Measurements from ENCODE around the gene PDE6A. TPM values are rescaled to one million over a fixed set of nuclear protein-coding genes. Genes with fewer than 3 reads are reported as not detected.

PDE6A gene
- total and polyA plus RNA-seq, 2 of the 8 experiments (the other 6 are each of a cell fraction or from before 2014, with no cell fraction given), result not detected

GRCh38 chr5:149886692-149887470 is 57.7 kb downstream of the PDE6A start:
- Histone ChIP-seq H3K18ac (ENCODE audit: extremely low read depth, low read length) (no peak overlapping the region), H3K4ac (replicated peaks; ENCODE audit: insufficient read length, low read depth, low read length) (no peak overlapping the region), H3K4me1 (replicated peaks in 1 of 4; ENCODE audit: control insufficient read depth in 3 of 4, insufficient read depth in 4 of 4, low read length in 3 of 4) (no peaks in the 10 kb centered on the region), H3K56ac (replicated peaks; ENCODE audit: insufficient read length, low read depth, low read length) (no peak overlapping the region), H2BK120ac (replicated peaks; ENCODE audit: low read depth, low read length) (no peak overlapping the region), H2BK15ac (ENCODE audit: low read length) (no peak overlapping the region), H2BK12ac (ENCODE audit: low read depth, low read length) (no peak overlapping the region), H4K8ac (ENCODE audit: extremely low read depth, insufficient read depth, low read length) (no peak overlapping the region), H3K23ac (ENCODE audit: insufficient read length) (no peak overlapping the region), H3K27me3 (replicated peaks in 1 of 4; ENCODE audit: control insufficient read depth in 3 of 4, extremely low read depth in 1 of 4, insufficient read depth in 3 of 4, low read length in 3 of 4) (no peaks in the 10 kb centered on the region), H3K9ac (replicated peaks in 1 of 4; ENCODE audit: extremely low read depth in 1 of 4, low read depth in 3 of 4, low read length in 3 of 4) (no peak overlapping the region), H3K36me3 (ENCODE audit: control insufficient read depth in 2 of 4, insufficient read depth in 4 of 4, low read length in 3 of 4) (no peaks in the 10 kb centered on the region), H2BK20ac (ENCODE audit: low read length) (no peak overlapping the region), H3K27ac (ENCODE audit: low read depth, low read length) (no peak overlapping the region), H2BK5ac (ENCODE audit: low read depth, low read length) (no peak overlapping the region), H4K20me1 (replicated peaks in 1 of 2; ENCODE audit: control insufficient read depth in 1 of 2, insufficient read depth in 2 of 2, low read length in 2 of 2) (no peaks in the 10 kb centered on the region), H3K79me1 (ENCODE audit: low read depth, low read length) (no peaks in the 10 kb centered on the region), H2AFZ (ENCODE audit: low read length) (no peak overlapping the region), H4K5ac (ENCODE audit: insufficient read length, low read depth, low read length) (no peak overlapping the region), H3K14ac (ENCODE audit: insufficient read length) (no peak overlapping the region), H2AK5ac (ENCODE audit: low read depth, low read length) (no peak overlapping the region), H3K4me2 (ENCODE audit: insufficient read depth in 1 of 2, low read depth in 2 of 2, low read length in 2 of 2) (no peak overlapping the region), H3K9me3 (ENCODE audit: insufficient read depth in 2 of 2, low read depth in 1 of 2, low read length in 1 of 2) (no peaks in the 10 kb centered on the region), H3K23me2 (ENCODE audit: low read depth, low read length) (no peaks in the 10 kb centered on the region), H4K91ac (replicated peaks; ENCODE audit: insufficient read length, low read length) (no peak overlapping the region), H3K4me3 (ENCODE audit: extremely low read depth in 1 of 4, insufficient read depth in 2 of 4, low read depth in 3 of 4, low read length in 4 of 4) (no peak overlapping the region), H3K79me2 (ENCODE audit: control insufficient read depth in 1 of 2, insufficient read depth in 2 of 2, low read length in 2 of 2) (no peaks in the 10 kb centered on the region)
- POLR2A ChIA-PET (ENCODE audit: partially characterized antibody), result interaction anchor here (0.6 kb wide), 1 partner anchor 76 kb away, joined by 3 read pairs; no protein-coding TSS in a partner anchor
- TF ChIP-seq POLR2A (IDR thresholded peaks at IDR 0.05; ENCODE audit: control extremely low read depth in 1 of 2, low read depth in 2 of 2, low read length in 2 of 2) (no peak), HDAC6 (IDR thresholded peaks at IDR 0.05; ENCODE audit: low read depth, low read length) (no peak), TEAD4 (IDR thresholded peaks at IDR 0.05; ENCODE audit: low read depth, low read length) (no peak), KDM5A (IDR thresholded peaks at IDR 0.05; ENCODE audit: low read length) (no peak), JUN (IDR thresholded peaks at IDR 0.05; ENCODE audit: low read depth, low read length) (no peak), SIN3A (conservative IDR thresholded peaks at IDR 0.05 in 1 of 2, IDR thresholded peaks at IDR 0.05 in 1 of 2; ENCODE audit: low read depth in 1 of 2, low read length in 2 of 2) (no peak), CHD2 (IDR thresholded peaks at IDR 0.05; ENCODE audit: low read length) (no peak), KDM1A (IDR thresholded peaks at IDR 0.05; ENCODE audit: borderline replicate concordance, low read length) (no peak), TAF7 (optimal IDR thresholded peaks at IDR 0.05; ENCODE audit: borderline replicate concordance, low read depth, low read length) (no peak), SP4 (IDR thresholded peaks at IDR 0.05; ENCODE audit: low read length) (no peak)
- DNase-seq (ENCODE audit: low read depth in 1 of 2, low spot score in 2 of 2), result no peak
- no peak for FAIRE-seq
- 86% methylated on average over 6 of the region's 6 CpGs; no CpG with 5 or more reads in 1 of the 2 experiments for WGBS, 2 experiments (ENCODE audit: extremely low coverage in 1 of 2, insufficient coverage in 1 of 2, insufficient read length in 1 of 2, insufficient replicate concordance in 2 of 2, low coverage in 1 of 2, low lambda C conversion rate in 2 of 2, missing lambda C conversion rate in 1 of 2)
- CTCF ChIA-PET (ENCODE audit: partially characterized antibody), result interaction anchor here (1.0 to 1.1 kb wide), 2 partner anchors 53 to 59 kb away, joined by 3 to 5 read pairs; no protein-coding TSS in a partner anchor
